WTC11 (cell line): ENCODE measurements around the gene SLC48A1. TPM values are rescaled to one million over a fixed set of nuclear protein-coding genes. Genes with fewer than 3 reads are reported as not detected.
A peak's percentile ranks its signal among the peaks of the same experiment; 100 is the strongest.

Source experiments
- ATAC-seq: fragments of 200-7000 bp; cut with Tn5 transposase; 2 replicates; pipeline ENCODE4 v1.10.0; 2021; ENCODE audit warnings: mild to moderate bottlenecking, moderate library complexity
- CTCF ChIA-PET: fragments of 300-600 bp; sonication (Branson Sonifier 250); formaldehyde crosslinking; loops from one replicate; lab custom pipeline; 2021; ENCODE audit warnings: antibody characterized with exemption; lab: Charles Lee
- POLR2A ChIA-PET: fragments of 350-600 bp; sonication (Branson Sonifier 250); formaldehyde crosslinking; loops from one replicate; lab custom pipeline; 2021; ENCODE audit warnings: antibody characterized with exemption; lab: Charles Lee
- DNase-seq: peaks from one replicate; pipeline ENCODE4 v3.0.0; 2021; ENCODE audit warnings: low spot score
- H3K27ac Mint-ChIP-seq: 2 replicates; pipeline ENCODE4 v1.8.0; 2021; ENCODE audit warnings: mixed read lengths
- H3K27me3 Mint-ChIP-seq: 2 replicates; pipeline ENCODE4 v1.8.0; 2021; ENCODE audit warnings: low read depth, mild to moderate bottlenecking, moderate library complexity, mixed read lengths
- H3K36me3 Mint-ChIP-seq: 2 replicates; pipeline ENCODE4 v1.8.0; 2021; ENCODE audit warnings: mixed read lengths
- H3K4me1 Mint-ChIP-seq: 2 replicates; pipeline ENCODE4 v1.8.0; 2022; ENCODE audit warnings: mixed read lengths
- H3K4me3 Mint-ChIP-seq: 2 replicates; pipeline ENCODE4 v1.8.0; 2021; ENCODE audit warnings: mild to moderate bottlenecking, moderate library complexity, mixed read lengths
- H3K9me3 Mint-ChIP-seq: 2 replicates; pipeline ENCODE4 v1.8.0; 2021; ENCODE audit warnings: mixed read lengths
- CTCF ChIP-seq: fragments of 200-600 bp; IDR thresholded peaks from 2 replicates; pipeline ENCODE4 v1.8.0; 2022; ENCODE audit warnings: antibody characterized with exemption
- E2F5 ChIP-seq: sonication (generic); formaldehyde crosslinking; IDR thresholded peaks from 2 replicates; pipeline ENCODE4 v1.8.1; 2022; ENCODE audit warnings: mild to moderate bottlenecking, moderate library complexity, missing genetic modification reagents
- ESRRA ChIP-seq: sonication (generic); formaldehyde crosslinking; IDR thresholded peaks from 2 replicates; pipeline ENCODE4 v1.8.1; 2022; ENCODE audit warnings: mild to moderate bottlenecking, missing genetic modification reagents, borderline replicate concordance
- MAX ChIP-seq: sonication (generic); formaldehyde crosslinking; IDR thresholded peaks from 2 replicates; pipeline ENCODE4 v1.8.0; 2022; ENCODE audit warnings: mild to moderate bottlenecking, missing genetic modification reagents
- MXD4 ChIP-seq: fragments of 250-450 bp; sonication (Bioruptor Pico); IDR thresholded peaks from 2 replicates; pipeline ENCODE4 v1.8.0; 2021; ENCODE audit warnings: mild to moderate bottlenecking, moderate library complexity, borderline replicate concordance
- MYBL2 ChIP-seq: sonication (generic); formaldehyde crosslinking; IDR thresholded peaks from 2 replicates; pipeline ENCODE4 v1.8.1; 2023; ENCODE audit warnings: mild to moderate bottlenecking, moderate library complexity, missing genetic modification reagents
- PRDM15 ChIP-seq: sonication (generic); formaldehyde crosslinking; IDR thresholded peaks from 2 replicates; pipeline ENCODE4 v1.8.0; 2022; ENCODE audit warnings: missing genetic modification reagents
- SOX15 ChIP-seq: fragments of 250-450 bp; sonication (Bioruptor Pico); IDR thresholded peaks from 2 replicates; pipeline ENCODE4 v1.9.0; 2021; ENCODE audit warnings: mild to moderate bottlenecking
- ZNF232 ChIP-seq: sonication (generic); formaldehyde crosslinking; IDR thresholded peaks from 2 replicates; pipeline ENCODE4 v1.8.0; 2022; ENCODE audit warnings: mild to moderate bottlenecking, missing genetic modification reagents
- ZNF281 ChIP-seq: sonication (generic); formaldehyde crosslinking; IDR thresholded peaks from 2 replicates; pipeline ENCODE4 v1.8.0; 2023; ENCODE audit warnings: mild to moderate bottlenecking, missing genetic modification reagents
- total RNA-seq: library from RNA; stranded (reverse); gene quantifications from 3 replicates; pipeline ENCODE4 v1.2.3, GENCODE V29; 2021

The SLC48A1 gene
- total RNA-seq, 1 experiment from 2014 or later = 13.8 TPM

GRCh38 chr12:47812797-47813510, 39.9 kb downstream of the SLC48A1 start (continued):
- peak; percentile 64; the same call in 1 of the 2 replicates for TF ChIP-seq ZNF281 (CRISPR knock-in tag)
- TF ChIP-seq MYBL2 = peak; percentile 65; the same call in 1 of the 2 replicates
- 0 out of 2 replicates have a peak, but pooled peaks have one; percentile 29 for TF ChIP-seq ZNF232 (CRISPR knock-in tag)

GRCh38 chr12:47813511-47814196, 40.6 kb downstream of the SLC48A1 start:
- Mint-ChIP-seq H3K4me3 (peak overlapping the region; percentile 60), H3K27ac (peak overlapping the region; percentile 98), H3K9me3 (no peaks in the 10 kb centered on the region), H3K4me1 (peaks cover 83% of the 10 kb centered on the region), H3K36me3 (no peaks in the 10 kb centered on the region; the same call in 1 of the 2 replicates), H3K27me3 (no peaks in the 10 kb centered on the region)
- TF ChIP-seq PRDM15 (CRISPR knock-in tag) (peak; percentile 39; the same call in 1 of the 2 replicates), ESRRA (no peak), MXD4 (no peak), SOX15 (CRISPR knock-in tag) (no peak), MAX (peak; percentile 23; the same call in 1 of the 2 replicates), E2F5 (peak; percentile 15; the same call in 1 of the 2 replicates), CTCF (no peak), ZNF281 (CRISPR knock-in tag) (peak; percentile 26; the same call in 1 of the 2 replicates)
- POLR2A ChIA-PET = interaction anchor here (0.6 to 2.7 kb wide), 9 partner anchors 12 to 1954 kb away, joined by 3 to 14 read pairs (median 4); partner anchors contain the start of genes CCDC184 and COL2A1
- peak; percentile 36 for DNase-seq
- CTCF ChIA-PET = interaction anchor here (0.6 to 8.8 kb wide), 15 partner anchors 7 to 154 kb away, joined by 3 to 99 read pairs (median 5); partner anchors contain the start of gene VDR
- peak; percentile 18 for ATAC-seq
